H1 (cell line): ENCODE results near the gene PRKCZ. TPM values are rescaled to one million over a fixed set of nuclear protein-coding genes. Genes with fewer than 3 reads are reported as not detected.

Experiments used
- CTCF ChIA-PET: fragments of 300-600 bp; sonication (Branson Sonifier 250); formaldehyde crosslinking; loops from one replicate; lab custom pipeline; 2021; ENCODE audit not compliant: partially characterized antibody; lab: Charles Lee
- POLR2A ChIA-PET: fragments of 300-600 bp; sonication (Branson Sonifier 250); formaldehyde crosslinking; loops from one replicate; lab custom pipeline; 2021; ENCODE audit warnings: inconsistent platforms; ENCODE audit not compliant: partially characterized antibody; lab: Charles Lee
- DNase-seq, 2 experiments: peaks; one replicate each; pipeline versions ENCODE4 v3.0.0 to v3.0.0-alpha.2; 2010 to 2022; ENCODE audit warnings: low spot score in 2 of 2, low read depth in 1 of 2, mixed read lengths in 1 of 2
- FAIRE-seq: peaks from 2 replicates; lab custom pipeline; 2011; peaks lifted over from hg19 to GRCh38; lab: Jason Lieb, UNC
- H2AFZ ChIP-seq: 2 replicates; pipeline ENCODE4 v1.8.1; 2012; ENCODE audit warnings: low read length, inconsistent platforms
- H2AK5ac ChIP-seq: 2 replicates; pipeline ENCODE4 v1.6.1; 2013; ENCODE audit warnings: low read depth, low read length
- H2BK120ac ChIP-seq: replicated peaks from 2 replicates; pipeline ENCODE3; 2013; ENCODE audit warnings: low read depth, low read length, inconsistent platforms
- H2BK12ac ChIP-seq: 2 replicates; pipeline ENCODE4 v1.6.1; 2013; ENCODE audit warnings: low read depth, low read length
- H2BK15ac ChIP-seq: 2 replicates; pipeline ENCODE4 v1.6.1; 2013; ENCODE audit warnings: low read length
- H2BK20ac ChIP-seq: 2 replicates; pipeline ENCODE4 v1.6.1; 2013; ENCODE audit warnings: low read length
- H2BK5ac ChIP-seq: 2 replicates; pipeline ENCODE4 v1.6.1; 2013; ENCODE audit warnings: low read depth, low read length
- H3K14ac ChIP-seq: 2 replicates; pipeline ENCODE4 v1.6.1; 2013; ENCODE audit warnings: inconsistent platforms; ENCODE audit not compliant: insufficient read length
- H3K18ac ChIP-seq: 2 replicates; pipeline ENCODE4 v1.6.1; 2013; ENCODE audit warnings: low read length; ENCODE audit errors: extremely low read depth
- H3K23ac ChIP-seq: 2 replicates; pipeline ENCODE4 v1.6.1; 2013; ENCODE audit warnings: inconsistent platforms; ENCODE audit not compliant: insufficient read length
- H3K23me2 ChIP-seq: 2 replicates; pipeline ENCODE4 v1.6.1; 2013; ENCODE audit warnings: low read depth, low read length
- H3K27ac ChIP-seq: 2 replicates; pipeline ENCODE4 v1.6.1; 2011; ENCODE audit warnings: low read depth, low read length, inconsistent platforms
- H3K27me3 ChIP-seq, 4 experiments: replicated peaks in 1 of 4; 1 replicate in 1 of 4; 2 replicates in 3 of 4; pipeline versions ENCODE4 v1.6.1 to v1.8.1; 2011 to 2013; ENCODE audit warnings: low read length in 3 of 4, mild to moderate bottlenecking in 3 of 4, inconsistent platforms in 2 of 4, mixed read lengths in 2 of 4, moderate library complexity in 1 of 4; ENCODE audit not compliant: control insufficient read depth in 3 of 4, insufficient read depth in 3 of 4; ENCODE audit errors: extremely low read depth in 1 of 4
- H3K36me3 ChIP-seq, 4 experiments: 2 replicates each; pipeline versions ENCODE4 v1.6.1 to v1.8.1; 2011 to 2013; ENCODE audit warnings: mild to moderate bottlenecking in 4 of 4, low read length in 3 of 4, moderate library complexity in 2 of 4, control low read depth in 1 of 4, inconsistent platforms in 1 of 4; ENCODE audit not compliant: insufficient read depth in 4 of 4, control insufficient read depth in 2 of 4
- H3K4ac ChIP-seq: replicated peaks from 2 replicates; pipeline ENCODE3; 2013; ENCODE audit warnings: low read length, low read depth, mixed read lengths, inconsistent platforms; ENCODE audit not compliant: insufficient read length
- H3K4me1 ChIP-seq, 4 experiments: replicated peaks in 1 of 4; 1 replicate in 1 of 4; 2 replicates in 3 of 4; pipeline versions ENCODE4 v1.6.1 to v1.8.1; 2011 to 2013; ENCODE audit warnings: low read length in 3 of 4, inconsistent platforms in 2 of 4, mixed read lengths in 1 of 4; ENCODE audit not compliant: insufficient read depth in 4 of 4, control insufficient read depth in 3 of 4
- H3K4me2 ChIP-seq, 2 experiments: 2 replicates each; pipeline versions ENCODE4 v1.6.1 to v1.8.1; 2011 to 2013; ENCODE audit warnings: low read depth in 2 of 2, low read length in 2 of 2, control low read depth in 1 of 2, inconsistent platforms in 1 of 2, mild to moderate bottlenecking in 1 of 2; ENCODE audit not compliant: insufficient read depth in 1 of 2
- H3K4me3 ChIP-seq, 4 experiments: fragments of 200-600, 300-600 bp in 1 of 4; sonication (generic), shearing (Covaris generic), sonication (Bioruptor Twin) in 1 of 4; 2 replicates each; pipeline versions ENCODE4 v1.5.1 to v1.8.1; 2011 to 2016; ENCODE audit warnings: low read length in 4 of 4, low read depth in 3 of 4, control low read depth in 2 of 4, inconsistent platforms in 2 of 4, mild to moderate bottlenecking in 2 of 4, mixed read lengths in 1 of 4, moderate library complexity in 1 of 4; ENCODE audit not compliant: insufficient read depth in 2 of 4; ENCODE audit errors: extremely low read depth in 1 of 4
- H3K56ac ChIP-seq: replicated peaks from 2 replicates; pipeline ENCODE3; 2013; ENCODE audit warnings: low read depth, mild to moderate bottlenecking, mixed read lengths, low read length, inconsistent platforms; ENCODE audit not compliant: insufficient read length
- H3K79me1 ChIP-seq: 2 replicates; pipeline ENCODE4 v1.6.1; 2013; ENCODE audit warnings: low read depth, low read length, control low read depth
- H3K79me2 ChIP-seq, 2 experiments: 2 replicates each; pipeline versions ENCODE4 v1.6.1 to v1.8.1; 2012 to 2013; ENCODE audit warnings: low read length in 2 of 2, mild to moderate bottlenecking in 2 of 2, inconsistent platforms in 1 of 2; ENCODE audit not compliant: insufficient read depth in 2 of 2, control insufficient read depth in 1 of 2
- H3K9ac ChIP-seq, 4 experiments: replicated peaks in 1 of 4; 1 replicate in 1 of 4; 2 replicates in 3 of 4; pipeline versions ENCODE4 v1.6.1 to v1.8.1; 2011 to 2013; ENCODE audit warnings: low read depth in 3 of 4, low read length in 3 of 4, control low read depth in 2 of 4, mild to moderate bottlenecking in 2 of 4, moderate library complexity in 2 of 4, inconsistent platforms in 1 of 4; ENCODE audit errors: extremely low read depth in 1 of 4
- H3K9me3 ChIP-seq, 2 experiments: 2 replicates each; pipeline versions ENCODE4 v1.6.1 to v1.8.1; 2012 to 2013; ENCODE audit warnings: mild to moderate bottlenecking in 2 of 2, moderate library complexity in 2 of 2, control low read depth in 1 of 2, inconsistent platforms in 1 of 2, low read depth in 1 of 2, low read length in 1 of 2, mixed read lengths in 1 of 2; ENCODE audit not compliant: insufficient read depth in 2 of 2
- H4K20me1 ChIP-seq, 2 experiments: replicated peaks in 1 of 2; 2 replicates each; pipeline versions ENCODE3 to v1.8.1; 2011 to 2013; ENCODE audit warnings: inconsistent platforms in 2 of 2, low read length in 2 of 2, mild to moderate bottlenecking in 1 of 2; ENCODE audit not compliant: insufficient read depth in 2 of 2, control insufficient read depth in 1 of 2
- H4K5ac ChIP-seq: 2 replicates; pipeline ENCODE4 v1.6.1; 2013; ENCODE audit warnings: low read length, low read depth, mixed read lengths, inconsistent platforms; ENCODE audit not compliant: insufficient read length
- H4K8ac ChIP-seq: 2 replicates; pipeline ENCODE4 v1.8.0; 2013; ENCODE audit warnings: mild to moderate bottlenecking, moderate library complexity, low read length, inconsistent platforms; ENCODE audit not compliant: insufficient read depth; ENCODE audit errors: extremely low read depth
- H4K91ac ChIP-seq: replicated peaks from 2 replicates; pipeline ENCODE3; 2013; ENCODE audit warnings: low read length, mixed read lengths, inconsistent platforms; ENCODE audit not compliant: insufficient read length
- ASH2L ChIP-seq: fragments of 200-600, 300-600 bp; sonication (generic); IDR thresholded peaks from one replicate; pipeline ENCODE4 v1.7.1; 2017; ENCODE audit warnings: low read length
- EZH2 ChIP-seq: fragments of 200-600 bp; sonication (generic); IDR thresholded peaks from 2 replicates; pipeline ENCODE4 v1.7.1; 2012; ENCODE audit warnings: low read depth, mild to moderate bottlenecking, moderate library complexity, low read length, inconsistent platforms; ENCODE audit not compliant: severe bottlenecking
- FOSL1 ChIP-seq: IDR thresholded peaks from 2 replicates; pipeline ENCODE4 v1.6.1; 2011; ENCODE audit warnings: mild to moderate bottlenecking, low read depth, low read length, moderate library complexity; ENCODE audit not compliant: insufficient read depth
- GABPA ChIP-seq: IDR thresholded peaks from 2 replicates; pipeline ENCODE4 v1.6.1; 2011; ENCODE audit warnings: mild to moderate bottlenecking, low read length, moderate library complexity, borderline replicate concordance; ENCODE audit not compliant: insufficient read depth
- JUN ChIP-seq: IDR thresholded peaks from 2 replicates; pipeline ENCODE4 v1.6.1; 2011; ENCODE audit warnings: low read depth, mild to moderate bottlenecking, improper control_type of control experiment, low read length
- JUND ChIP-seq: IDR thresholded peaks from 2 replicates; pipeline ENCODE4 v1.6.1; 2011; ENCODE audit warnings: mild to moderate bottlenecking, improper control_type of control experiment, low read length
- RXRA ChIP-seq: IDR thresholded peaks from 2 replicates; pipeline ENCODE4 v1.6.1; 2011; ENCODE audit warnings: low read depth, mild to moderate bottlenecking, low read length, moderate library complexity; ENCODE audit not compliant: insufficient read depth
- TCF12 ChIP-seq: IDR thresholded peaks from 2 replicates; pipeline ENCODE4 v1.6.1; 2011; ENCODE audit warnings: low read depth, mild to moderate bottlenecking, low read length
- WGBS, 2 experiments: shearing (Covaris generic) in 1 of 2; methylation state at CpG; one replicate each; pipeline versions ENCODE4 v1.1.6 to v1.1.7; 2013 to 2015; ENCODE audit warnings: low lambda C conversion rate in 2 of 2, mixed read lengths in 2 of 2, inconsistent platforms in 1 of 2, low coverage in 1 of 2, missing lambda C conversion rate in 1 of 2; ENCODE audit not compliant: insufficient replicate concordance in 2 of 2, insufficient coverage in 1 of 2, insufficient read length in 1 of 2; ENCODE audit errors: extremely low coverage in 1 of 2, missing lambda C conversion rate in 1 of 2; 5-methylcytosine and 5-hydroxymethylcytosine counted together
- polyA plus RNA-seq, 7 experiments: library from polyadenylated mRNA; depleted of rRNA in 3 of 7; stranded (reverse) in 5 of 7; unstranded in 2 of 7; fragments of >200 nt in 5 of 7; fragments of 200-250 nt in 2 of 7; gene quantifications; 1 replicate in 5 of 7; 2 replicates in 1 of 7; 4 replicates in 1 of 7; pipeline versions ENCODE4 v1.2.1 to v1.2.3, GENCODE V29; 2011 to 2013; ENCODE audit warnings: missing spikeins in 2 of 7, mixed read lengths in 2 of 7
- total RNA-seq: library from RNA; stranded (reverse); fragmentation: NEBNext Ultra II Directional; extraction: Animal tissue kit (Norgen Biotek cat#: 25700); gene quantifications from 2 replicates; pipeline ENCODE4 v1.2.1, GENCODE V29; 2021

The PRKCZ gene
- total and polyA plus RNA-seq, 2 of the 8 experiments (the other 6 are each of a cell fraction or from before 2014, with no cell fraction given): 37.4 to 45.1 TPM

DNA sequence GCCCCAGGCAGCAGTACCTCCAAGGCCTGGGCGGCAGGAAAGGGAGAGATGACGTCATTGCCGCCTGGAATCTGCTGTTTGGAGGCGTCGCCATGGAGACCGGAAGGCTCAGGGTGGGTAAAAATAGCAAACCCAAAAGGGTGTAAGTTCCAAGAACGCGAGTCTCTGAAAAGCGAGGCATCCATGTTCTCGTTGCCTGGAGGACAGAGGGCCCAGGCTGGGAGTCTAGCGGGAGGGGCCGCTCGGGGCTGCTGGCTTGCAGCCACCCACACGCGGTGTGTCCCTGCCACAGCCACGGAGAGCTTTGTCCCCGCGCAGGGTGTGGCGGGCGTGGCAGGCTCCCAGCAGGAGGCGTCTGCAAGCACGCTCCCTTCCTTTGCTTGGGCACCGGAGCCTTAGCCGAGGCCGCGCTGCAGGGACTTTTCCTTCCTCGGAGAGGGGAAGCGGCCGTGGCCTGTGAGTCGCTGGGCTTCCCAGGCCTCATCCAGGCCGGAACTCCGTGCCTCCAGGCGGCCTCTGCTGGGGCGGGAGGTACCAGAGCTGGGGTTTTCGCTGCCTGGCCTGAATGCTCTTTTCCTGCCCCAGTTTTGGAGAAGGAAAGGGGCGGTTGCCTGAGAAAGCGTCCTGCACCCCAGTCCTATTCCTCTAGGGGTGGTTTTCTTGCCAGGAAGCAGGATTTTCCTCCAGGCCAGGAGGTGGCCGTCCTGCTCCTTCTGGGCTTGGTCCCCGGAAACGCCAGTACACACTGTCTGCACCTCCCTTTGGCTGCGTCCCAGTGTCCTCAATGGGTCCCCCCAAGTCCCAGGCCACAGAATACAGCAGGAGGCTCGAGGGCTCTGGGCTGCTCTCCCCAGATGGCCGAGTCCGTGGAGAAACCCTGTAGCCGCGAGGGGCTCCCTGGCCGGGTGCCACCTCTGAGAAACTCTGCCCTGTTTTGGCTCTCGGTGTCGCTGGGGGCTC lies 162.6 kb downstream of the PRKCZ start:
- Histone ChIP-seq H3K4me3 (peak overlapping the region; percentile 19 to 55 (median 44); a peak in 7 of 8 replicates), H2BK15ac (peak overlapping the region; percentile 29; the same call in 1 of the 2 replicates), H3K4me2 (peak overlapping the region; percentile 41 to 75), H3K23ac (no peak overlapping the region), H2BK12ac (peak overlapping the region; percentile 90), H3K14ac (no peak overlapping the region), H2AFZ (peak overlapping the region; percentile 35; the same call in 1 of the 2 replicates), H3K9me3 (no peaks in the 10 kb centered on the region), H3K27me3 (no peaks in the 10 kb centered on the region), H4K20me1 (no peaks in the 10 kb centered on the region), H4K91ac (peak overlapping the region; percentile 54), H3K4ac (no peak overlapping the region), H2AK5ac (peak overlapping the region; percentile 41; the same call in 1 of the 2 replicates), H3K9ac (peak overlapping the region in 2 of 4 experiments; percentile 75 to 78; a peak in 4 of 7 replicates), H2BK120ac (no peak overlapping the region), H2BK20ac (peak overlapping the region; percentile 93; the same call in 1 of the 2 replicates), H3K18ac (peak overlapping the region; percentile 98), H3K79me2 (no peaks in the 10 kb centered on the region), H4K8ac (peak overlapping the region; percentile 94), H3K36me3 (no peaks in the 10 kb centered on the region), H2BK5ac (peak overlapping the region; percentile 93), H3K27ac (peak overlapping the region; percentile 95), H3K56ac (no peak overlapping the region), H4K5ac (peak overlapping the region; percentile 35), H3K79me1 (no peaks in the 10 kb centered on the region), H3K4me1 (peaks cover 0 to 19% (median 11%) of the 10 kb centered on the region in 4 experiments; a peak in 6 of 7 replicates), H3K23me2 (peaks cover 3% of the 10 kb centered on the region; the same call in 1 of the 2 replicates)
- DNase-seq (peak; percentile 79 to 92), FAIRE-seq (peak; percentile 82)
- CTCF ChIA-PET: interaction anchor here (1.0 to 2.2 kb wide), 6 partner anchors 16 to 171 kb away, joined by 3 to 5 read pairs (median 4); partner anchors contain the start of gene SKI
- POLR2A ChIA-PET: interaction anchor here (0.9 to 4.0 kb wide), 7 partner anchors 8 to 19 kb away, joined by 3 to 19 read pairs (median 4); no protein-coding TSS in a partner anchor
- 20% methylated on average over 41 of the region's 49 CpGs; no CpG with 5 or more reads in 1 of the 2 experiments for WGBS, 2 experiments
- TF ChIP-seq GABPA: no peak
- peak; percentile 99 for TF ChIP-seq JUND
- TF ChIP-seq TCF12: no peak
- TF ChIP-seq EZH2: peak; percentile 19
- no peak for TF ChIP-seq FOSL1
- TF ChIP-seq ASH2L: peak; percentile 96
- TF ChIP-seq RXRA: no peak
- peak; percentile 93 for TF ChIP-seq JUN
